Transverse colon (tissue), 4 donors: ENCODE data around the gene ZNF280A.
"Not testable (repeated sequence)": the region's sequence is repeated elsewhere in the genome, so short reads cannot be mapped to it uniquely, and the experiment has no call there.

Experiments used
- EP300 ChIP-seq: sonication (generic); formaldehyde crosslinking; IDR thresholded peaks from one replicate; pipeline ENCODE4 v1.6.1; 2017; ENCODE audit warnings: antibody characterized with exemption, low read depth
- POLR2A ChIP-seq: fragments of 450-650 bp; IDR thresholded peaks from one replicate; pipeline ENCODE4 v1.6.1; 2016; ENCODE audit warnings: antibody characterized with exemption, mild to moderate bottlenecking, moderate library complexity
- POLR2AphosphoS5 ChIP-seq, 3 donors: sonication (generic); formaldehyde crosslinking; IDR thresholded peaks; one replicate each; pipeline ENCODE4 v1.6.1; 2016; ENCODE audit warnings: antibody characterized with exemption in 3 of 3
- TF ChIP-seq, protein P1 (sequence below), 5 experiments: fragments of 200-600 bp in 3 of 5; fragments of 450-650 bp in 2 of 5; sonication (generic) in 3 of 5; IDR thresholded peaks; 1 replicate in 2 of 5; 2 replicates in 3 of 5; pipeline ENCODE4 v1.5.1; 2016 to 2017; ENCODE audit warnings: antibody characterized with exemption in 5 of 5, inconsistent platforms in 3 of 5, mild to moderate bottlenecking in 2 of 5, moderate library complexity in 1 of 5

DNA sequence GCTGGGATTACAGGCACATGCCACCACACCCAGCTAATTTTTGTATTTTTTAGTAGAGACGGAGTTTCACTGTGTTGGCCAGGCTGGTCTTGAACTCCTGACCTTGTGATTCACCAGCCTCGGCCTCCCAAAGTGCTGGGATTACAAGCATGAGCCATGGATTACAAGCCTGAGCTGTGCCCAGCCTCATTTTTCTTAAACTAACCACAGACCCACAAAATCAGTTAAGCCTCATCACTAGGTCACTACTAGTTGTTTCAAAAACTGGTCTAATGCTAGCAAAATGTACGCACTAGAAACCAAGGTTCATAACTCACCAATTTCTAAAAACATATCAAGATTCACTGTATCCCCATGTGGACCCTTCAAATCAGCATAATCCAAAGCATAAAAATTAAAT, 28.5 kb downstream of the ZNF280A start:
- TF ChIP-seq, protein P1, sequence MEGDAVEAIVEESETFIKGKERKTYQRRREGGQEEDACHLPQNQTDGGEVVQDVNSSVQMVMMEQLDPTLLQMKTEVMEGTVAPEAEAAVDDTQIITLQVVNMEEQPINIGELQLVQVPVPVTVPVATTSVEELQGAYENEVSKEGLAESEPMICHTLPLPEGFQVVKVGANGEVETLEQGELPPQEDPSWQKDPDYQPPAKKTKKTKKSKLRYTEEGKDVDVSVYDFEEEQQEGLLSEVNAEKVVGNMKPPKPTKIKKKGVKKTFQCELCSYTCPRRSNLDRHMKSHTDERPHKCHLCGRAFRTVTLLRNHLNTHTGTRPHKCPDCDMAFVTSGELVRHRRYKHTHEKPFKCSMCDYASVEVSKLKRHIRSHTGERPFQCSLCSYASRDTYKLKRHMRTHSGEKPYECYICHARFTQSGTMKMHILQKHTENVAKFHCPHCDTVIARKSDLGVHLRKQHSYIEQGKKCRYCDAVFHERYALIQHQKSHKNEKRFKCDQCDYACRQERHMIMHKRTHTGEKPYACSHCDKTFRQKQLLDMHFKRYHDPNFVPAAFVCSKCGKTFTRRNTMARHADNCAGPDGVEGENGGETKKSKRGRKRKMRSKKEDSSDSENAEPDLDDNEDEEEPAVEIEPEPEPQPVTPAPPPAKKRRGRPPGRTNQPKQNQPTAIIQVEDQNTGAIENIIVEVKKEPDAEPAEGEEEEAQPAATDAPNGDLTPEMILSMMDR (IDR thresholded peaks at IDR 0.05), result not testable (repeated sequence)
- not testable (repeated sequence) for TF ChIP-seq POLR2A; POLR2AphosphoS5 (IDR thresholded peaks at IDR 0.05); EP300
